Esophagus muscularis mucosa (tissue), 4 donors: ENCODE data around the gene SAMD4A.

Experiments used
- CTCF ChIP-seq, 3 experiments: fragments of 200-600 bp in 2 of 3; fragments of 450-650 bp in 1 of 3; sonication (generic) in 2 of 3; IDR thresholded peaks; one replicate each; pipeline ENCODE4 v1.5.1; 2017 to 2019; ENCODE audit warnings: antibody characterized with exemption in 3 of 3, mild to moderate bottlenecking in 2 of 3, moderate library complexity in 1 of 3
- EP300 ChIP-seq: sonication (generic); formaldehyde crosslinking; IDR thresholded peaks from one replicate; pipeline ENCODE4 v1.6.1; 2017; ENCODE audit warnings: antibody characterized with exemption
- POLR2A ChIP-seq: fragments of 450-650 bp; IDR thresholded peaks from one replicate; pipeline ENCODE4 v1.6.1; 2017; ENCODE audit warnings: antibody characterized with exemption, moderate library complexity, mild to moderate bottlenecking, low read depth
- POLR2AphosphoS5 ChIP-seq, 2 donors: sonication (generic); formaldehyde crosslinking; IDR thresholded peaks; one replicate each; pipeline ENCODE4 v1.6.1; 2017; ENCODE audit warnings: antibody characterized with exemption in 2 of 2

- TF ChIP-seq CTCF (IDR thresholded peaks at IDR 0.05), result no peak
- TF ChIP-seq POLR2A, result no peak
- TF ChIP-seq POLR2AphosphoS5 (IDR thresholded peaks at IDR 0.05), result no peak
- TF ChIP-seq EP300, result no peak
Measured at GRCh38 chr14:54591866-54592265, 24.9 kb downstream of the SAMD4A start.
